K562 (cell line): Measurements from ENCODE around the gene ATP6V0E1. TPM values are rescaled to one million over a fixed set of nuclear protein-coding genes. Genes with fewer than 3 reads are reported as not detected.
A peak's percentile ranks its signal among the peaks of the same experiment; 100 is the strongest.

Experiments
- CBX8 ChIP-seq: fragments of 200-600 bp; sonication (generic); IDR thresholded peaks from 2 replicates; pipeline ENCODE4 v1.6.1; 2012; ENCODE audit warnings: borderline replicate concordance, mixed run types, low read depth, mild to moderate bottlenecking, moderate library complexity, mixed read lengths, low read length, control low read depth, inconsistent platforms; ENCODE audit not compliant: poor library complexity, severe bottlenecking; ENCODE audit errors: extremely low read depth
- CSDE1 ChIP-seq, 2 experiments: fragments of 450-650 bp; IDR thresholded peaks; 2 replicates each; pipeline ENCODE4 v1.6.1; 2016; ENCODE audit warnings: mild to moderate bottlenecking in 1 of 2
- FIP1L1 ChIP-seq: fragments of 200-400 bp; formaldehyde crosslinking; IDR thresholded peaks from 2 replicates; pipeline ENCODE4 v1.6.1; 2018; ENCODE audit warnings: mild to moderate bottlenecking, low read depth, low read length; ENCODE audit not compliant: poor library complexity, severe bottlenecking
- HNRNPK ChIP-seq: fragments of 200-400 bp; formaldehyde crosslinking; IDR thresholded peaks from one replicate; pipeline ENCODE4 v1.6.1; 2018; ENCODE audit warnings: mild to moderate bottlenecking, low read depth, low read length; ENCODE audit not compliant: poor library complexity, severe bottlenecking
- KLF13 ChIP-seq: fragments of 450-650 bp; IDR thresholded peaks from 2 replicates; pipeline ENCODE4 v1.6.1; 2016; ENCODE audit warnings: missing genetic modification characterization, low read depth, mild to moderate bottlenecking, missing compliant biosample characterization, moderate library complexity, borderline replicate concordance
- POLR2B ChIP-seq: fragments of 450-650 bp; IDR thresholded peaks from 2 replicates; pipeline ENCODE4 v1.6.1; 2018; ENCODE audit warnings: low read depth; ENCODE audit not compliant: partially characterized antibody
- RAD51 ChIP-seq: fragments of 450-650 bp; IDR thresholded peaks from 2 replicates; pipeline ENCODE4 v1.7.1; 2016; ENCODE audit warnings: low read depth, mild to moderate bottlenecking, borderline replicate concordance
- ZBTB8A ChIP-seq: fragments of 450-650 bp; IDR thresholded peaks from 2 replicates; pipeline ENCODE4 v1.6.1; 2018; ENCODE audit warnings: mild to moderate bottlenecking, moderate library complexity; ENCODE audit not compliant: partially characterized antibody
- ZNF561 ChIP-seq: fragments of 450-650 bp; formaldehyde crosslinking; conservative IDR thresholded peaks from 2 replicates; pipeline ENCODE4 v1.4.0; 2020; ENCODE audit warnings: mild to moderate bottlenecking, moderate library complexity
- ZNF766 ChIP-seq: fragments of 200-800 bp; sonication (Bioruptor generic); conservative IDR thresholded peaks from 2 replicates; pipeline ENCODE4 v1.6.1; 2016; ENCODE audit warnings: missing genetic modification characterization, missing compliant biosample characterization
- polyA plus RNA-seq, 8 experiments: library from polyadenylated mRNA; depleted of rRNA in 4 of 8; stranded (reverse) in 5 of 8; unstranded in 3 of 8; fragments of >200 nt; fragmentation: Nextera tagmentation in 2 of 8; fragmentation: Illumina TruSeq in 1 of 8; extraction: Ambion mirVana in 2 of 8; extraction: Trizol in 1 of 8; gene quantifications; 2 replicates each; pipeline versions ENCODE4 v1.2.1 to v1.2.3, GENCODE V29; 2011 to 2014; ENCODE audit warnings: inconsistent platforms in 1 of 8, missing spikeins in 1 of 8
- total RNA-seq, 7 experiments: library from RNA; depleted of rRNA in 6 of 7; stranded (reverse); fragments of >200 nt in 6 of 7; fragmentation: Illumina TruSeq in 2 of 7; extraction: Trizol in 2 of 7; gene quantifications; 2 replicates each; pipeline versions ENCODE4 v1.2.1 to v1.2.3, GENCODE V29; 2011 to 2021; ENCODE audit warnings: low replicate concordance in 1 of 7
- TF ChIP-seq, protein P1 (sequence below): fragments of 450-650 bp; IDR thresholded peaks from 2 replicates; pipeline ENCODE4 v1.6.1; 2016; ENCODE audit warnings: borderline replicate concordance
- TF ChIP-seq, protein P2 (sequence below): fragments of 250-450 bp; sonication (Bioruptor Pico); IDR thresholded peaks from 2 replicates; pipeline ENCODE4 v1.4.0; 2020; ENCODE audit warnings: mild to moderate bottlenecking, moderate library complexity, borderline replicate concordance
- TF ChIP-seq, protein P3 (sequence below): fragments of 250-450 bp; sonication (Bioruptor Pico); IDR thresholded peaks from 2 replicates; pipeline ENCODE4 v1.9.0; 2021; ENCODE audit warnings: mild to moderate bottlenecking, inconsistent platforms
- TF ChIP-seq, protein P4 (sequence below): sonication (generic); formaldehyde crosslinking; IDR thresholded peaks from 2 replicates; pipeline ENCODE4 v1.8.1; 2023; ENCODE audit warnings: mild to moderate bottlenecking, missing genetic modification reagents
- TF ChIP-seq, protein P5 (sequence below): fragments of 450-650 bp; conservative IDR thresholded peaks from 2 replicates; pipeline ENCODE4 v1.6.1; 2016; ENCODE audit warnings: missing genetic modification characterization, low read depth, mild to moderate bottlenecking, control low read depth, missing compliant biosample characterization

The ATP6V0E1 gene
- total and polyA plus RNA-seq, 9 of the 15 experiments (the other 6 are each of a cell fraction or from before 2014, with no cell fraction given) = 63.8 to 395 (median 112) TPM

DNA sequence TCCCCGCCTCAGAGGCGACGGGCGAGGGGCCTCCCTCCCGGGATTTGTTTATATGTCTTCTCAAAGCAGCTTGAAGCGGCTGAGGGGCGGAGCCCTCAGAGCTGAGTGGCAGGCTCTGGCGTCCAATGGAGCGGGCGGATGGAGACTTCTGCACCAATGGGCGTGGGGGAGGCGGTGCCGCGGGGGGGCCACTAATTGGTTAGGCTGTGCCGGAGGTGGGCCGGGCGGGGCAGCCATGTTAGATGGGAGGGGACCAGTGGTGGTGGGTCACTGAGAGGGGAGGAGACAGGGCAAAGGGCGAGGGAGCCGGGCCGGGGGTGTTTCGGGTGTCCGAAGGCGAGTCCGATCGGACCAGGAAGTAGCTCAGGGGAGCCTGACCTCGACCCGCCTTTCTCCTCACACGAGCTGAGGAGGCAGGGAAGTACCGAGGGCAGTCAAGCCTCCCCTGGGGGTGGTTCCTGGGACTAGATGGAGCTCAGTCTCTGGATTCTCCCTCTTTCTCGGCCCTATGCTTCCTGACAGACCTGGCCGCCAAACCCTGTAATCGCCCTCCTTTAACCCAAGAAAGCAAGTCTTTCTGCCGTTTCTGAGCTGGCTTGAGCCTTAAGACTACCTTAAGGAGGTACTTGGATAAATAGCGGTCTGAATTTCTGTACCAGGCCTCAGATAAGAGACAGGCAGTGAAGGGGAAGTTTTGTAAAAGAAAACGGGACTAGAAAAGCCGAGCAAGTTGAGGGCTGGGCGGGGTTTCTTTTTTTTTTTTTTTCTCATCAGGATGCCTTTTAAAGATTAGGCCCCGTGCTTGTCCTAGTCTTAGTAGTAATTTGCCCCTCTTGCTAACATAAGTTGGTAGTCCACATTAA is 73.7 kb downstream of the ATP6V0E1 start (continued):
- TF ChIP-seq, protein P1, sequence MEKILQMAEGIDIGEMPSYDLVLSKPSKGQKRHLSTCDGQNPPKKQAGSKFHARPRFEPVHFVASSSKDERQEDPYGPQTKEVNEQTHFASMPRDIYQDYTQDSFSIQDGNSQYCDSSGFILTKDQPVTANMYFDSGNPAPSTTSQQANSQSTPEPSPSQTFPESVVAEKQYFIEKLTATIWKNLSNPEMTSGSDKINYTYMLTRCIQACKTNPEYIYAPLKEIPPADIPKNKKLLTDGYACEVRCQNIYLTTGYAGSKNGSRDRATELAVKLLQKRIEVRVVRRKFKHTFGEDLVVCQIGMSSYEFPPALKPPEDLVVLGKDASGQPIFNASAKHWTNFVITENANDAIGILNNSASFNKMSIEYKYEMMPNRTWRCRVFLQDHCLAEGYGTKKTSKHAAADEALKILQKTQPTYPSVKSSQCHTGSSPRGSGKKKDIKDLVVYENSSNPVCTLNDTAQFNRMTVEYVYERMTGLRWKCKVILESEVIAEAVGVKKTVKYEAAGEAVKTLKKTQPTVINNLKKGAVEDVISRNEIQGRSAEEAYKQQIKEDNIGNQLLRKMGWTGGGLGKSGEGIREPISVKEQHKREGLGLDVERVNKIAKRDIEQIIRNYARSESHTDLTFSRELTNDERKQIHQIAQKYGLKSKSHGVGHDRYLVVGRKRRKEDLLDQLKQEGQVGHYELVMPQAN = peak; percentile 69; the same call in 1 of the 2 replicates
- no peak for TF ChIP-seq FIP1L1
- no peak for TF ChIP-seq ZBTB8A
- TF ChIP-seq, protein P2, sequence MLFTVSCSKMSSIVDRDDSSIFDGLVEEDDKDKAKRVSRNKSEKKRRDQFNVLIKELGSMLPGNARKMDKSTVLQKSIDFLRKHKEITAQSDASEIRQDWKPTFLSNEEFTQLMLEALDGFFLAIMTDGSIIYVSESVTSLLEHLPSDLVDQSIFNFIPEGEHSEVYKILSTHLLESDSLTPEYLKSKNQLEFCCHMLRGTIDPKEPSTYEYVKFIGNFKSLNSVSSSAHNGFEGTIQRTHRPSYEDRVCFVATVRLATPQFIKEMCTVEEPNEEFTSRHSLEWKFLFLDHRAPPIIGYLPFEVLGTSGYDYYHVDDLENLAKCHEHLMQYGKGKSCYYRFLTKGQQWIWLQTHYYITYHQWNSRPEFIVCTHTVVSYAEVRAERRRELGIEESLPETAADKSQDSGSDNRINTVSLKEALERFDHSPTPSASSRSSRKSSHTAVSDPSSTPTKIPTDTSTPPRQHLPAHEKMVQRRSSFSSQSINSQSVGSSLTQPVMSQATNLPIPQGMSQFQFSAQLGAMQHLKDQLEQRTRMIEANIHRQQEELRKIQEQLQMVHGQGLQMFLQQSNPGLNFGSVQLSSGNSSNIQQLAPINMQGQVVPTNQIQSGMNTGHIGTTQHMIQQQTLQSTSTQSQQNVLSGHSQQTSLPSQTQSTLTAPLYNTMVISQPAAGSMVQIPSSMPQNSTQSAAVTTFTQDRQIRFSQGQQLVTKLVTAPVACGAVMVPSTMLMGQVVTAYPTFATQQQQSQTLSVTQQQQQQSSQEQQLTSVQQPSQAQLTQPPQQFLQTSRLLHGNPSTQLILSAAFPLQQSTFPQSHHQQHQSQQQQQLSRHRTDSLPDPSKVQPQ (CRISPR knock-in tag) = no peak
- TF ChIP-seq, protein P3, sequence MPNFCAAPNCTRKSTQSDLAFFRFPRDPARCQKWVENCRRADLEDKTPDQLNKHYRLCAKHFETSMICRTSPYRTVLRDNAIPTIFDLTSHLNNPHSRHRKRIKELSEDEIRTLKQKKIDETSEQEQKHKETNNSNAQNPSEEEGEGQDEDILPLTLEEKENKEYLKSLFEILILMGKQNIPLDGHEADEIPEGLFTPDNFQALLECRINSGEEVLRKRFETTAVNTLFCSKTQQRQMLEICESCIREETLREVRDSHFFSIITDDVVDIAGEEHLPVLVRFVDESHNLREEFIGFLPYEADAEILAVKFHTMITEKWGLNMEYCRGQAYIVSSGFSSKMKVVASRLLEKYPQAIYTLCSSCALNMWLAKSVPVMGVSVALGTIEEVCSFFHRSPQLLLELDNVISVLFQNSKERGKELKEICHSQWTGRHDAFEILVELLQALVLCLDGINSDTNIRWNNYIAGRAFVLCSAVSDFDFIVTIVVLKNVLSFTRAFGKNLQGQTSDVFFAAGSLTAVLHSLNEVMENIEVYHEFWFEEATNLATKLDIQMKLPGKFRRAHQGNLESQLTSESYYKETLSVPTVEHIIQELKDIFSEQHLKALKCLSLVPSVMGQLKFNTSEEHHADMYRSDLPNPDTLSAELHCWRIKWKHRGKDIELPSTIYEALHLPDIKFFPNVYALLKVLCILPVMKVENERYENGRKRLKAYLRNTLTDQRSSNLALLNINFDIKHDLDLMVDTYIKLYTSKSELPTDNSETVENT (CRISPR knock-in tag) = 0 out of 2 replicates have a peak, but pooled peaks have one; percentile 7
- TF ChIP-seq, protein P4, sequence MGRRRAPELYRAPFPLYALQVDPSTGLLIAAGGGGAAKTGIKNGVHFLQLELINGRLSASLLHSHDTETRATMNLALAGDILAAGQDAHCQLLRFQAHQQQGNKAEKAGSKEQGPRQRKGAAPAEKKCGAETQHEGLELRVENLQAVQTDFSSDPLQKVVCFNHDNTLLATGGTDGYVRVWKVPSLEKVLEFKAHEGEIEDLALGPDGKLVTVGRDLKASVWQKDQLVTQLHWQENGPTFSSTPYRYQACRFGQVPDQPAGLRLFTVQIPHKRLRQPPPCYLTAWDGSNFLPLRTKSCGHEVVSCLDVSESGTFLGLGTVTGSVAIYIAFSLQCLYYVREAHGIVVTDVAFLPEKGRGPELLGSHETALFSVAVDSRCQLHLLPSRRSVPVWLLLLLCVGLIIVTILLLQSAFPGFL (CRISPR knock-in tag) = no peak
- TF ChIP-seq ZNF561 = no peak
- peak; percentile 54 for TF ChIP-seq POLR2B
- no peak for TF ChIP-seq RAD51
- no peak for TF ChIP-seq CBX8
- no peak for TF ChIP-seq ZNF766 (CRISPR knock-in tag)
- TF ChIP-seq HNRNPK = no peak
- no peak for TF ChIP-seq CSDE1 (IDR thresholded peaks at IDR 0.05)
- no peak; the same call in 1 of the 2 replicates for TF ChIP-seq KLF13 (tag)
- TF ChIP-seq, protein P5, sequence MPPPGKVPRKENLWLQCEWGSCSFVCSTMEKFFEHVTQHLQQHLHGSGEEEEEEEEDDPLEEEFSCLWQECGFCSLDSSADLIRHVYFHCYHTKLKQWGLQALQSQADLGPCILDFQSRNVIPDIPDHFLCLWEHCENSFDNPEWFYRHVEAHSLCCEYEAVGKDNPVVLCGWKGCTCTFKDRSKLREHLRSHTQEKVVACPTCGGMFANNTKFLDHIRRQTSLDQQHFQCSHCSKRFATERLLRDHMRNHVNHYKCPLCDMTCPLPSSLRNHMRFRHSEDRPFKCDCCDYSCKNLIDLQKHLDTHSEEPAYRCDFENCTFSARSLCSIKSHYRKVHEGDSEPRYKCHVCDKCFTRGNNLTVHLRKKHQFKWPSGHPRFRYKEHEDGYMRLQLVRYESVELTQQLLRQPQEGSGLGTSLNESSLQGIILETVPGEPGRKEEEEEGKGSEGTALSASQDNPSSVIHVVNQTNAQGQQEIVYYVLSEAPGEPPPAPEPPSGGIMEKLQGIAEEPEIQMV (tag) = no peak
